Stimulated activated CD4-positive, alpha-beta T cell treated with anti-CD3 and anti-CD28 coated beads, Interleukin-2, amount 100 ng/mL, for 48 hours (primary cell): ENCODE measurements around the gene GPR35.
"Not testable (repeated sequence)": the region's sequence is repeated elsewhere in the genome, so short reads cannot be mapped to it uniquely, and the experiment has no call there.

Source experiments
- DNase-seq, 2 donors: peaks; one replicate each; pipeline ENCODE4 v3.0.0-alpha.2; 2020

The GPR35 gene

DNA sequence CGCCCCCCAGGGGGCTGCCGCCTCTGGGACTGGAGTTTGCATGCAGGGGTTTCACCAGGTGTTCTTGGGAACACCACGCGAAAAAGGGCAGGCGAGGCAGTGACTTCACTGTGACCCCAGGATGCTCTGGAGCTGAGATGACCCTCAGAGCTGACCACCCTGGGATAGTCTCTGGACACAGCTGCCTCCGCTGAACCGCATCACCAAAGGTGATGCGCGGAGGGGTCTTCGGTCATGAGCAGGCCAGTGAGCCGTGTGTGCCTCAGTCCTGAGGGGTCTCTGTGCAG, 17.5 kb downstream of the GPR35 start:
- no peak for DNase-seq

DNA sequence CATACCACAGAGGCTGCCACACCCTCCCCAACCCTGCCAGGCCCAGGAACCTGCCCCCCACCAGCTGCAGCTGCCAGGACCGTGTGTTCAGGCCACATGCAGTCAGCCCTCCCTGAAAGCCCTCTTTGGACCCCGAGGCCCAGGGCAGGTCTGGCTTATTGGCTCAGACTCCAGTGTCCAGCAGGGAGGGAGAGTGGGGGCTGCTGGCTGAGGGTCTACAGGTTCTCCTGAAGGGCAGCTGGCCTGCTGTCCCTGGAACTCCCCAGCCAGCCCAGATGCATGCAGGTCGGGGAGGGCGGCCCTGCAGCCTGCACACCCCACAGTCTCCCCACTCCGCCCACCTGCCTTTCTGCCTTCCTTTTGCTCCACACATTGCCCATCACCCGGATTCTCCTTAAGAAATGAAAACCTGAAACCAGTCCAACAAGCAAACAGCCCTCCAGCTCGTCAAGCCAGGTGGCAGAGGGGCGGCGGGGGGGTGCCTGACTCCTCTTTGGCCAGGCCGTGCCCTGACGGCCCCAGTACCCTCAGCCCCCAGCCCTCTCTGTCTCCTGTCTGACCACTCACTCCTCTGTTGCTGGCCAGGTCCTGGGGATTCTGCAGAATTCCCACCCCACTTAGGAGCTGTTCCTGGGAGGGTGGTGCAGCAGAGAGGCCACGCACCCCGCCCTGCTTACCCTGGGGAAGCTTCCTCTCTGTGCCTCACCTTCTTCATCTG, 18.0 kb downstream of the GPR35 start:
- no peak for DNase-seq

DNA sequence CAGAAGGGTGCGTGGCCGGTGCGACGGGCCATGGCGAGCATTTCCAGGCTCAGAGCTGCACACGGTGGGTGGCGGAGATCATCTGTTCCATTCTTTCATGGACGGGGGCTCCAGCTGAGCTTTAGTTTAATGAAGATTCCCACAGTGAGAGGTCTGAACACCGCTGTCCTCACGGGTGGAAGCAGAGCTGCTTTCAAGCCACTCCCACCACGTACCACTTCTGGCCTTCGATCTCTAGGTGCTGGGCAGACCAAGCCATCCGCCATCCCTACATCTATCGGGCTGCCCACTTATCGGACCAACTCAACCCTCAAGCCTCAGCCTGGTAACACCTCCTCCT, 18.5 kb downstream of the GPR35 start:
- DNase-seq, result no peak

DNA sequence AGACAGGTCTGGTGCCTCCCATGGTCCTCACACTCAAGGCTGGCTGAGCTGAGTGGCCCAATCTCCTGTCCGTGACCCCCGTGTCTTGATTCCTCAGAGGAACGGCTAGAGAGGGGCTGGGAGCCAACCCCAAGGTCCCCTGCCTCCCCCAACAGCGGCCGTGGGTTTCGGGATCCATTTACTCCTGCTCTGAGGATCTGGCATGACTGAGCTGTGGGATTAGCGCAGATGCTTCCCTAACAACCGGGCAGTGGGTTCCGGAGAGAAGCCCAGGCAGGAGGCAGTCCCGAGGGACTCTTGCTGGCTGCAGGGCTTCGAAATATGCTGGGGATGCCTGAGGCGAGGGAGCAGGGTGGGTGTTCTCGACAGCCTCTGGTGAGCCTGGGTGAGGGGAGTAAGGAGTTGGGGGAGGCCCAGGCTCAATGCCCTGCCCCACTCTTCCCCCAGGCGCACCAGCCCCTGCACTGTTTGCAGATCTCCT, 18.9 kb downstream of the GPR35 start:
- no peak for DNase-seq

DNA sequence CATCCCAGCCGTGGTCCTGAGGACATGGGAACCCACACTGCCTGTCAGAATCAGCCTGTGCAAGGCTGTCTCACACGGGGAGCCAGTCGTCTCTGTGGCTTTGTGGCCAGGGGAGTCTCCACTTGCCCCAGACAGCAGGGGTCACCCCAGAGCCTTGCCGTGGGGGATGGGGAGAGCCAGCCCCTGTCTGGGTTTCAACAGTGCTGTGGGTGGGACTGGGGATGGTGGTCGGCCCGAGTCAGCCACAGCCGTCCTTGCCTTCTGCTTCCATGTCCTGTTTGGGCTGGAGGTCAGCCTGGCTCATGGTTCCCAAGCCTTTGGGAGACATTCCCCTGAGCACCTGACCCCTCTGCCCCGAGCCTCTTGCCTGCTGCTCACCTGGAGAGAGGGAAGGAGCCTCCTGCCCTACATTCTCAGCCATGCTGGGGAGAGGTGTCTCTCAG, 19.6 kb downstream of the GPR35 start:
- no peak for DNase-seq

DNA sequence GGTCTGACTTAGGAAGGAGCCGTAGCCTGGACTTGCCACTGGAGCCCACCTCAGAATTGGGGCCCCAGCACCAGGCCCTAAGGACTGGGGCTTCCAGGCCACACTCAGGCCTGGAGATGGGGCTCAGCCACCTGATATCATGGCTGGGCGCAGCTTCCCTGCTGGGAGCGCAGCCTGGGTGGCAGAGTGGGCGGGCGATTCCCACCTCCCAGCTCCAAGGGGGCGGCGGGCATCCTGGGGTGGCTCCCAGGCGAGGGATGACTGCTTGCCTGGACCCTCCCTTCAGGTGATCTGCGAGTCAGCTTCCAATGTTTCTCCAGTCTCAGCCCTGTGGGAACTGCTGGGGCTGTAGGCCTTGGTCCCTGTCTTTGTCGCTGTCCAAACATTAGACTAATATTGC, 20.1 kb downstream of the GPR35 start:
- no peak for DNase-seq

DNA sequence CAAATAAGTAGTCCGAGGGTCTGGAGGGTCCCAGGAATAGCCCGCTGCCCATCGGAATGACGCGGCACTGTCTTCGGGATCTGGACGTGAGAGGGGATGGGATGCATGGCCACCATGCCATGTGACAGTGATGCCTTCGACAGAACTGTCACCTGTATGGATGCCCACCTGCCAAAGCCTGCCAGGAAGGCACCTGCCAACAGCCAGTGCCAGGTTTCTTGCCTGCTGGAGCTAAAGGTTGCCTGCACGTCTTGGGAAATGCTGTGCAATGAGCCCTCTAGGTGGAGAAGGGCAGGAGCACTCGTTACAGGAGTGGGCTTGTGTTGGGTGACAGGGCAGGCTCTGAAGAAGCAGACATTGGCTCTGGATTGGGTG, 20.5 kb downstream of the GPR35 start:
- no peak for DNase-seq

DNA sequence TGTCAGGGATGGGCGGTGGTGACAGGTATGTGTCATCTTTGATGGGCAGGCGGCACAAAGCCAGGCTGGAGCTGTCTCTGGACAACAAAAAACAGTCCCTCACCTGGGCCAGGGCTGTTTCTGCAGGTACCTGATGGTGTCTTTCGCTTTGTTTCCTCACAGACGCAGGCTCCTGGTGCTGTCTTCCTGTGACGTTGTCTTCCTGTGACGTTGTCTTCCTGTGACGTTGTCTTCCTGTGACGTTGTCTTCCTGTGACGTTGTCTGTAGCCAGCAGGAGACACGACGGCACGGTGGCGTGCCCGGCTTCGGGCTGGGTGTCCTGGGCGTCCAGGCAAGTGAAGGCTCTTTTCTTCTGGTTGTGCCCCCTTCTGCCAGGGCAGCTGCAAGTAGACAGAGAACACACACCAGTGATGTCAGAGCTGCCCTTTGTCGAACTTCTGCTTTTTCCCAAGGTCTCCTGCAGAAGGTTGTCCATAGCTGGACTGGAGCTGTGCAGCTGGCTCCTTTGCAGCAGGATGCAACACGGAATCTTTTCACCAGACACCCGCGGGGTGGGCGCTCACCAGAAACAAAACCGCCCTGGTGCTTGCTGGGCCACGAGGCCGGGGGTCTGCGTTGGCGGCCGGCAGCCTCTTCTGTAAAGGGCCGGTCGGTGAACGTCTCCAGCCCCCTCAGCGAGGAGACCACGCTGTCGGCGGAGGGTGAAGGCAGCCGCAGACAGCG, 21.1 kb downstream of the GPR35 start:
- DNase-seq, result no peak

DNA sequence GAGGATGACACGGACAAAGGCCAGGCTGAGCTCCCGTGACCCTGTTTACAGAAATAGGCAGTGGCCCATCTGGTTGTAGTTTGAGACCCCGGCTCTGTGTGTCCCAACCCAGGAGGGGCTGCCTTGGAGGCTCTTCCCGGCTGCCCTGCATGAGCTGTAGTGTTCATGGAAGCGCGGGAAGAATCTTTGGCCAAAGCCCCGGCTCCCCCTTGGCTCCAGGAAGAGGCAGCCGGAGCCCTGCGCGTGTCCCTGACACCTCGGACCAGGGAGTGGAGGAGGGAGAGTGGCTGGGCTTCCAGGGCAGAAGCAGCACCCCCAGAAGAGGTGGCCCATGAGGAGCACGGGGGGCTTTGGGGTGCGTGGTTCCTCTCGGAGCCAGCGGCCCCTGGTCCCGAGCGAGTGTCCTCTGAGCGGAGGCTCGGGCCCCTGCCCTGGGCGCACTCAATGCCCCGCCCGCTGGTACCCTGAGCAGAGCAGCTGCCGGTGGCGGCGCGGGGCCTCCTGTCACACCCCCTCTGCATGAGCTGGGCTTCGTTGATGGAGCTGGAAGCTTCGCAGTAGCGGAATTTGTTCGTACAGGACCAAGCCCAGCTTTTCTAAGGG, 21.7 kb downstream of the GPR35 start:
- no peak for DNase-seq

DNA sequence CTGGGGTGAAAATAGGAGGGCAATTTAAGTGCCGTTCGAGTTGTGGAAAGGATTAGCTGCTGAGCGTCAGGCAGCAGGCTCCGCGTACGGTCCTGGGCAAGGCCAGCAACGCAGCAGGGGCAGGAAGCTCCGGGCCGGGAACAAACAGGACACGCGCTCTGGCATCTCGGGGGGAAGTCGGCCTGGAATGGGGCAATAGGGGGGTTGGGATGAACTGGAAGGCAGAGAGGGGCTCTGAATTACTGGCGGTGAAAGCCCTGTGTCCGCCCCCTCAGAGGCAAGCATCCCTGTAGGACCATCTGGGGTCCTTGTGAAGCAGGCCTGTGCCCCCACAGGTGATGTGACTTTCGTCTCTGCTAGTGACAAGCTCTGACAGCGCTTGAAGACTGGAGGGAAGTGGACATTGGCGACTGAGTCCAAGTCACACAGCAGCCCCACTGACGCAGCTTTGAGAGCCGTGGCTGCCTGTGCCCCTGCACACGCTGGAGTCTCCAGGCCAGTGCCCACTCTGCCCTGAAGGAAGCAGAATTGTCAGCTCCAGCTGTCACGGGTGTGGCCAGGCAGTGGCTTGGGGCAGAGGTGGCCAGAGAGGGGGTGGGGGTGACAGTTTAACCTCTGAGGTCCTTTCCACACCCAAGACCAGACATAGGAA, 22.3 kb downstream of the GPR35 start:
- DNase-seq, result no peak

DNA sequence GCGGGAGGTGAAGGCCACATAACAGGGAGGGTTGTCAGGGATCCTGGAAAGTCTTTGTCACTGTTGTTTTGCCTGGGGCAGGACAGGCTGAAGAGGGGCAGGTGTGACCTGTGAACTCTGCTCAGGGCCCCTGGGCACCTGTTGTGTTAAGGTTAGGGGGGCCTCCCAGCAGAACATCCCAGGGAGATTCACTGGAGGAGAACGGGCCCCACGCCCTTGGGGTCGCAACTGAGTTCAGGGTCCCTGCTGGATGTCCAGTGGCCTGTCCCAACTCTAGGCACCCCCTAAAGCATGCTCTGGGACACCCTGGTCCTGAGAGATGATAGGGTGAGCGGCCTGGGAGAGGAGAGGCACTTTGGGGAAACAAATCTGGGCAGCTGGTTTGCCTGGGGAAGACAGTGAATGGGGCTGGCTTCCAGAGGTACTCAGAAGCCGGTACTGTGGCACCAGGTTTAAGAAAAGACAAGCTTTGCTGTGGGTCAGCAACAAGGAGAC, 22.9 kb downstream of the GPR35 start:
- no peak for DNase-seq

DNA sequence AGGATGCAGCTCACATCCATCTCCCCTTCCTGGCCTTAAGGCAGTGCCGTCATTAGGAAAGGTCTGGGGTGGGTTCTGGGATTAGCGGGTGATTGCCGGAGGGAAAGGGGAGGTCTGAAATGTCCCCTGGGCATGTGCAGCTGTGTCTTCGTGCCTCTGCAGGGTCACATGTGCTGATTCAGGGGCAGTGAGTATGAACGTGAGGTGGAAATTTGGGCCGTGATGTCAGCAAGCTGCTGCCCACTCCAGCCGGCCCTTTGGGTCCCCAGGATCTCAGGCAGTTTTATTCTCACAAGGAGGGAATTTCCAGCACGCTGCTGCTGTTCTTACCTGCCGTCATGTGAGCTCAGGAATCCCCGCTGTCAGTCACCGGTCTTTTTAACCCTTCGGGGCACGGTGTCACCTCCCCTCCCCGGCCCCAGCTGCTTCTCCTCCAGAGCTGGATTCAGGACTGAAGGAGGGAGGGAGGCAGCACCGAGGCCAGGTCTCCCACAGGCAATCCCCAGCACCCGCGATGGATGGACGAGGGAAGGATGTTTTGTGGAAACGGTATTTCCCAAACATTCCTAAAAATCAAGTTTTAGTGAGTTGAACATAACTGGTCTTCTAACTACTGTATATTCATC, 23.5 kb downstream of the GPR35 start:
- no peak for DNase-seq

DNA sequence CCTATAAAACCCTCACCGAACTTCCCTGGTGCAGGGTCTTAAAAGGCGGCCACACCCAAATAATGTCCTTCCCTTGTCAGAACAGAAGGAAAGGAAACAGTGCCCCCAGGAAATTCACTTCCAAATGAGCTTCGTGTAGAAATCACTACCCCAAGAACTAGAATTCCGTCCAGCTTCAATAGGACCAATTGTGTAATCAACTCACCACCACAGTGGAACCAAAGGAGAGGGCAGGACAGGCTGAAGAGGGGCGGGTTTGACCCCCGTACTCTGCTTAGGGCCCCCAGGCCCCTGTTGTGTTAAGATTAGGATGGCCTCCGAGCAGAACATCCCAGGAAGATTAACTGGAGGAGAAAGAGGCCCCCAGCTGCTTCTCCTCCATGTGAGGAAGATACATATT, 24.1 kb downstream of the GPR35 start:
- no peak for DNase-seq

DNA sequence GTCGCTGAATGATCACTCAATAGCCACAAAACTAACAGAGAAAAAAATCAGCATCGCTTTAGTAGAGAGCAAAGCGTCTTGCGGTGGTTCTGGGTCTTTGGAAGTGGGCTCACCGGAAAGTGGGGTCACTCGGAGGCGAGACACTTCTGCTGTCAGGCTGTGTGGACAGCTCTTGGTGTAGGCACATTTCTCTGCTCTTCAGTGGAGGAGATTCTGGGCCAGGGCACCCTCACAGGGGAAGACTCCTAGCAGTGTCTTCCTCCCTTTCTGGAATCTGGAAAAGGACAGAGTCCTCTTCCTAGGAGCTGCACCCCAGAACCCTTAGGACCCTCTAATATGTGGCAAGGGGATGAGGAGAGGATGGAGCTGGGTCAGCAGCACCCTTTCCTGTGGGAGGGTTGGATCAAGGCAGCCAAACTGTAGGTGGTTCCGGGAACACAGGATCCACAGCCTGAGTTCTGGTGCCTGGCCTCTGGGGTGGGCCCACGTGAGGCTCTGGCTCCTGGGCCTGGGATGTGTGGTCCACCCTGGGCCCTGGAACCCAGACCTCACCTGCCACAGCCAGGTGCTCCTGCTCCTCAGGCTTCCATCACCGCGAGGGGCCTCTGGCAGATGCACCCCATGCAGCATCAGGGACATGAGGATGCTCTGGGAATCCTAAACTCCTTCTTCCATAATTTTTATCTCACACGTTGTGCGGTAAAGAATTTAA, 25.1 kb downstream of the GPR35 start:
- no peak for DNase-seq

DNA sequence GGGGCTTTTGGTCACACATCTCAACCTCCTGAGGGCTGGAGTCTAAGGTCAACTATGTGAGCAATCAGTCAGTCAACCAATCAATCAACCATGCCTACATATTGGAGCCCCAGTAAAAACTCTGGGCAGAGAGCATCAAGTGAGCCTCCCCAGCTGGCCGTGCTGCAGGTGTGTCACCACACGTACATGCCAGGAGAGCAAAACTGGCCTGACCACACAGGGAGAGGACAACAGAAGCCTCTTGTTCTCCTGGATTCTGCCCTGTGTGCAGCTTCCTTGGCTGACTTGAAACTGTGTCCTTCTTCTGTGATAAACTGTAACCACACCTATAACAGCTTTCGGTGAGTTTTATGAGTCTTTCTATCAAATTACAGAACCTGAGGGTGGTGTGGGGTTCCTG, 25.9 kb downstream of the GPR35 start:
- no peak for DNase-seq

DNA sequence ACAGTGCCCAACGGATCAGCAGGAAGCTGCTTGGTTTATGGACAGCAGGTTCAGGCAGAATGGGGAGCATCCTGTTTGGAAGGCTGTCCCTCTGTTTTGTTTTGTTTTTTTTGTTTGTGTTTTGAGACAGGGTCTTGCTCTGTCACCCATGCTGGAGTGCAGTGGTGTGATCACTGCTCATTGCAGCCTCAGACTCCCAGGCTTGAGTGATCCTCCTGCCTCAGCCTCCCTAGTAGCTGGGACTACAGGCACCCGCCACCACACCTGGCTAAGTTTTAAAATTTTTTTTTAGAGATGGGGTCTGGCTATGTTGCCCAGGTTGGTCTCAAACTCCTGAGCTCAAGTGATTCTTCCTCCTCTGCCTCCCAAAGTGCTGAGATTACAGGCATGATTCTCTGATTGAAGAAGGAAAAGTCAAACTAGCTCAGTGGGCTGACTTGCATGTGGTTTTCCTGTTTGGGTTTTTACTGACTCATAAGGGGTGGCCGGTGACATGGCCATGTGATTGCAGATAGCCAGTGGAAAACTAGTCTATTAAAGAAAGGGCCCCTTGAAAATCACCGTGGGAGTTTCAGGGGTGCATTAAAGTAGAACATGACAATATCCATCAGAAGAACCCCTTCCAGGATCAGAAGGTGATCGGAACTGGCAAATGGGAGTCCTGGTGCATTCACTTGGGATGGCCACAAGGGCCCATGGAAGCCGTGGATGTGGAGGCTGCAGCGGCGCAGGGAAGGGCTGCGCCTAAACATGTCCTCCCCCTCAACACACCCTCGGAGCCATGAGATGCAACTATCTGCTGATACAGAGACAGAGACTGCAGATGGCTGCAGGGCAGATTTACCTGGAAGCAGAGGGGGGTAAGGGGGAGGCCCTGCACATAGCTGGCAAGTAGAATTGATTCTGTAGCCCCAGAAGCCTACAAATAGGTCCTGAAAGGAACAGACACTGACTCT, 30.9 kb downstream of the GPR35 start:
- DNase-seq, result no peak

DNA sequence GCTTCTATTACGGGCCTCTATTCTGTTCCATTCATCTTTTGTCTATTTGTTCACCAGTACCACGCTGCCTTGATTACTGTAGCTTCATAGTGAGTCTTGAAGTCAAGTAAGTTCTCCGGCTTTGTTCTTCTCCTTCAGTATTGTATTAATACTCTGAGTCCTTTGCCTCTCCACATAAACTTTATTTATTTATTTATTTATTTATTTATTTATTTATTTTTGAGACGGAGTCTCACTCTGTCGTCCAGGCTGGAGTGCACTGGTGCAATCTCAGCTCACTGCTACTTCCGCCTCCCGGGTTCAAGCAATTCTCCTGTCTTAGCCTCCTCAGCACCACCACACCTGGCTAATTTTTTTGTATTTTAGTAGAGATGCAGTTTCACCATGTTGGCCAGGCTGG, 34.6 kb downstream of the GPR35 start:
- DNase-seq, result not testable (repeated sequence)

DNA sequence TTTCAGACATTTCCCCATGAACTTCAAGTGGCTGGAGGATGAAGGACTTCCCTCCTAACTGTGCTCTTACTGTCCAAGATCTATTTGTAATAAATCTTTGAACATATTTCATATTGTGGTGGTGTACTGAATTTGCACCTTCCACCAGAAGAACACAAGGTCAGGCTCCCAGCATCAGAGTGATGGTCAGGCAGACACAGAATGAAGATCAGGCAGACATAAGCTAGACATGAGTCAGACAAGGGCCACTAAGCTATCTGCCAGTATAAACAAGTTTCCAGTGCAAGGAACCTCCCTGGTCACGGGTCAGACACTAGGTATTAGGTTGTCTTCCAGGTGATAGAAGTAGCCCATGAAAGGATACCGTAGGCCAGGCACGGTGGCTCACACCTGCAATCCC, 37.4 kb downstream of the GPR35 start:
- no peak for DNase-seq

DNA sequence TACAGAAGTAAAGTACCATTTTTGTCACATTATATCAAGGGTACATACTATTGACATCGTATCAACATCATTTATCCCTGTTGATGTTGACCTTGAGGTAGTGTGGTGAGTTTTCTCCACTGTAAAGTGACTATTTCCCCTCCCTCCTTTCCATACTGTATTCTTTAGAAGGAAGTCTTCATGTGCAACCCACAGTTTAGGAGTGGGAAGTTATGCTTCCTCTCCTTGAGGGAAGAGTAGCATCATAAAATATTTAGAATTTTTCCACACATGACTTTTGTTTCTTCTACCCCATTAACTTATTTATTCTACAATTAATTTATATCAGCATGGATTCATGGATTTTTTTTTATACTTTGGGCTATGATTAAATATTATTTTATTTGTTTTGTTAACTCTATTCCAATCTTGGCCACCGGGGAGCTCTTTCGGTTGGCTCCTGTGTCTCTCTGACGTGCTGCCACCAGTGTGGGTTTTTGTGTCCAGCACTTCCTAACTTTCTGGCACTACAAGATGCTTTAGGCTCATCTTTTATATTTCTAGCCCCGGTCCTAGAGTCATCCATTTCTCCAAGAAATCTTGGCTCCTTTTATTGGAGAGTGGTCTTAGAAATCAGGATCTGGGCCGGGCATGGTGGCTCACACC, 38.4 kb downstream of the GPR35 start:
- no peak for DNase-seq

DNA sequence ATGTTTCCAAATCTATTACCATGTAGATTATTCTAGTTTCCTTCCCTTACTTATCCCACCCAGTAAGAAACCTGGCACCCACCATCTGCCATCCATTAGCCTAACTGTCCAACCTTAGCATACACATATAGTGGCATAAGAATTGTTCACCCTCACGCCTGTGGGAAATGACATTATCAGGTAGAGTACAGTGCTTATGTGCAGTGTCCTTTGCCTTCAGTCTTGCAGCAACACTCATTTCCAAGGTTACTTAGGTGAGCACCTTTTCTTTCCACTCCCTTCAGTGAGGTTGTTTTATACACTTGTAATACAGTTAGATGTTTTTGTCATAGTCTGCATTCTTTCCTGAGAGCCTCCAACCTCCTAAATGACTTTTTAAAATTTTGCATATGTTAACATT, 39.3 kb downstream of the GPR35 start:
- no peak for DNase-seq

DNA sequence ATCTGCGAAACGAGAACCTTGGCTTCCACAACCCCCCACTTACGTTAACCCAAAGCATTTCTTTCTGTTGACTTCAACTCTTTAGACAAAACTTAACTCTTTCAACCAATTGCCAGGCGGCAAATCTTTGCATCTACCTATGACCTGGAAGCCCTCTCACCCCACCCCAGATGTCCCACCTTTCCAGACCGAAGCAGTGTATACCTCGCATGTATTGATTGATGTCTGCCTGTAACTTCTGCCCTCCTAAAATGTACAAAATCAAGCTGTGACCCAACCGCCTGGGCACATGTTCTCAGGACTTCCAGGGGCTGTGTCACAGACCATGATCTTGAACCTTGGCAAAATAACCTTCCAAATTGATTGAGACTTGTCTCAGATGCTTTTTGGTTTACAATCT, 45.1 kb downstream of the GPR35 start:
- no peak for DNase-seq
